ENCODE data around the gene UBR3. TPM values are rescaled to one million over a fixed set of nuclear protein-coding genes. Genes with fewer than 3 reads are reported as not detected.
"Not testable (repeated sequence)": the region's sequence is repeated elsewhere in the genome, so short reads cannot be mapped to it uniquely, and the experiment has no call there.

The UBR3 gene
- total RNA-seq, 4 donors from 2014 or later: 40.0 to 147 (median 87.7) TPM

GRCh38 chr2:169895294-169895985 lies 68.2 kb downstream of the UBR3 start:
- Histone ChIP-seq H3K4me3 (no peak overlapping the region), H3K27ac (no peak overlapping the region), H3K36me3 (no peaks in the 10 kb centered on the region), H3K27me3 (no peaks in the 10 kb centered on the region), H3K9me3 (no peaks in the 10 kb centered on the region), H3K4me1 (no peaks in the 10 kb centered on the region)
- intact Hi-C loops (cut with DNase I; ENCODE audit: low total_unique reads): no loop called here
- no peak for TF ChIP-seq CTCF (IDR thresholded peaks at IDR 0.05)
- TF ChIP-seq POLR2A (IDR thresholded peaks at IDR 0.05): no peak
- DNase-seq: no peak

DNA sequence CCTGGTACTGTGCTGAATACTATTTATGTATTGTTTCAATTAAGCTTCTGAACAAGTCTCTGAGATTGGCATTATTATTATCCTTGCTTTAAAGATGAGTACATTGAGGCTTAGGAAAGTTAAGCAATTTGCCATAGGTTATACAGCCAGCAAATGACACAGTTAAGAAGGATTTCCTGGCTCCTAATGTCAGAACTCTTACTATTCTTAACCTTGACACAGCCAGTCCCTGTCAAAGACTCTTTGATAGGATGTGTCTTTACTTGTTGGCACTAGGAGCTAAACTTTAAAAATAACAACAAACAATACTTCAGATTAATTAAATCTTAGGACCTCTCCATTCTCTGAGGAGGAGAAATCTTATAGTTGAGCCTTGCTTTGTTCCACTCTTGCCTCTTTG lies 70.6 kb downstream of the UBR3 start:
- Histone ChIP-seq H3K4me1 (no peaks in the 10 kb centered on the region), H3K36me3 (no peaks in the 10 kb centered on the region), H3K9me3 (no peaks in the 10 kb centered on the region), H3K4me3 (no peak overlapping the region), H3K27me3 (no peaks in the 10 kb centered on the region), H3K27ac (no peak overlapping the region)
- intact Hi-C loops (cut with DNase I; ENCODE audit: low total_unique reads): no loop called here
- DNase-seq: no peak
- TF ChIP-seq CTCF (IDR thresholded peaks at IDR 0.05) (no peak), POLR2A (IDR thresholded peaks at IDR 0.05) (no peak)

DNA sequence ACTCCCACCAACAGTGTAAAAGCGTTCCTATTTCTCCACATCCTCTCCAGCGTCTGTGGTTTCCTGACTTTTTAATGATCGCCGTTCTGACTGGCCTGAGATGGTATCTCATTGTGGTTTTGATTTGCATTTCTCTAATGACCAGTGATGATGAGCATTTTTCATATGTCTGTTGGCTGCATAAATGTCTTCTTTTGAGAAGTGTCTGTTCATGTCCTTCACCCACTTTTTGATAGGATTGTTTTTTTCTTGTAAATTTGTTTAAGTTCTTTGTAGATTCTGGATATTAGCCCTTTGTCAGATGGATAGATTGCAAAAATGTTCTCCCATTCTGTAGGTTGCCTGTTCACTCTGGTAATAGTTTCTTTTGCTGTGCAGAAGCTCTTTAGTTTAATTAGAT lies 72.8 kb downstream of the UBR3 start:
- DNase-seq; H3K4me3 ChIP-seq; H3K4me1 ChIP-seq; H3K27me3 ChIP-seq; H3K9me3 ChIP-seq; H3K27ac ChIP-seq; intact Hi-C loops (cut with DNase I; ENCODE audit: low total_unique reads); H3K36me3 ChIP-seq: not testable (repeated sequence)

- no peak for DNase-seq
- TF ChIP-seq POLR2A (IDR thresholded peaks at IDR 0.05): no peak
- no peak for TF ChIP-seq CTCF (IDR thresholded peaks at IDR 0.05)
- no peaks in the 10 kb centered on the region for H3K27me3 ChIP-seq
- H3K36me3 ChIP-seq: no peaks in the 10 kb centered on the region
- intact Hi-C loops (cut with DNase I; ENCODE audit: low total_unique reads): no loop called here
- no peaks in the 10 kb centered on the region for H3K9me3 ChIP-seq
- H3K4me1 ChIP-seq: no peaks in the 10 kb centered on the region
- no peak overlapping the region for H3K27ac ChIP-seq
- no peak overlapping the region for H3K4me3 ChIP-seq
These were observed 73.4 kb downstream of the UBR3 start for GRCh38 chr2:169900686-169901085.

DNA sequence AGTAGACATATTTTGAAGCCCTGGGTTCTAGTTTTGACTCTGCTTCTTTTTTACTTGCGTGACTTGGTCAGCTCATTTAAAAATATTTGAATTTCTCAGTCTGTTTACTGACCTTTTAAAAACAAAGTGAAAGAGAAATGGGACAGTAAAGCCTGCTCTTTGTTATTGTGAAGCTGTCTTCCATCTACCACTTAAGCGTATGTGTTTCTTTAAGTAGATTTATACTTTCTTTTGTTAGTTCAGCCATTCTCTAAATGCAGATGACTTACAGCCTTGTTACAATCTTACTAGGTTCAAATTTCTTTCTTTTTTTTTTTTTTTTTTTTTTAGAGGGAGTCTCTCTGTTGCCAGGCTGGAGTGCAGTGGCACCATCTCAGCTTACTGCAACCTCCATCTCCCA lies 79.5 kb downstream of the UBR3 start:
- intact Hi-C loops (cut with DNase I; ENCODE audit: low total_unique reads): no loop called here
- Histone ChIP-seq H3K9me3 (no peaks in the 10 kb centered on the region), H3K4me1 (no peaks in the 10 kb centered on the region), H3K36me3 (no peaks in the 10 kb centered on the region), H3K27ac (no peak overlapping the region), H3K27me3 (no peaks in the 10 kb centered on the region), H3K4me3 (no peak overlapping the region)
- TF ChIP-seq CTCF (IDR thresholded peaks at IDR 0.05): no peak
- TF ChIP-seq POLR2A (IDR thresholded peaks at IDR 0.05): no peak
- no peak for DNase-seq

DNA sequence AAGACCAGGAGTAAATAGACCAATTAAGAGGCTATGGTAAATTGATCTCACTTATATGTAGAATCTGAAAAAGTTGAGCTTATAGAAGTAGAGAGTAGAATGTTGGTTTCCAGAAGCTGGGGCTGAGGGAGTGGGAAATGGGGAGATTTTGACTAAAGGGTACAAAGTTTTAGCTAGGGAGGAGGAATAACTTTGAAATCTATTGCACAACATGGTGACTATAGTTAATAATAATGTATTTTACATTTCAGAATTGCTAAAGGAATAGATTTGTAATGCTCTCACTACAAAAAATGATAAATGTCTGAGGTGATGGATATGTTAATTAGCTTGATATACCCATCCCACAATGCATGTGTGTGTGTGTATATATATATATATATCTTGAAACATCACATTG lies 82.1 kb downstream of the UBR3 start:
- Histone ChIP-seq H3K36me3 (no peaks in the 10 kb centered on the region), H3K9me3 (no peaks in the 10 kb centered on the region), H3K27me3 (no peaks in the 10 kb centered on the region), H3K4me1 (no peaks in the 10 kb centered on the region), H3K4me3 (no peak overlapping the region), H3K27ac (no peak overlapping the region)
- DNase-seq: no peak
- TF ChIP-seq POLR2A (IDR thresholded peaks at IDR 0.05) (no peak), CTCF (IDR thresholded peaks at IDR 0.05) (no peak)
- intact Hi-C loops (cut with DNase I; ENCODE audit: low total_unique reads): no loop called here
